ENCODE data around the gene SPATA2. TPM values are rescaled to one million over a fixed set of nuclear protein-coding genes. Genes with fewer than 3 reads are reported as not detected.

SPATA2 gene
- total and polyA plus RNA-seq, 2 of the 8 experiments (the other 6 are each of a cell fraction or from before 2014, with no cell fraction given), result 11.0 to 13.0 TPM

GRCh38 chr20:49948809-49949507 is 33.6 kb upstream of the SPATA2 start:
- H3K4me3 ChIP-seq (ENCODE audit: extremely low read depth in 1 of 4, insufficient read depth in 2 of 4, low read depth in 3 of 4, low read length in 4 of 4), result no peak overlapping the region
- H3K56ac ChIP-seq (replicated peaks; ENCODE audit: insufficient read length, low read depth, low read length), result no peak overlapping the region
- ChIA-PET CTCF (ENCODE audit: partially characterized antibody) (interaction anchor here (1.5 kb wide), 1 partner anchor 16 kb away, joined by 5 read pairs; no protein-coding TSS in a partner anchor), POLR2A (ENCODE audit: partially characterized antibody) (interaction anchor here (0.7 kb wide), 1 partner anchor 842 kb away, joined by 3 read pairs; no protein-coding TSS in a partner anchor)
- H2BK5ac ChIP-seq (ENCODE audit: low read depth, low read length), result no peak overlapping the region
- no peak overlapping the region for H4K8ac ChIP-seq (ENCODE audit: extremely low read depth, insufficient read depth, low read length)
- H3K9ac ChIP-seq (replicated peaks in 1 of 4; ENCODE audit: extremely low read depth in 1 of 4, low read depth in 3 of 4, low read length in 3 of 4), result no peak overlapping the region
- H3K4me1 ChIP-seq (replicated peaks in 1 of 4; ENCODE audit: control insufficient read depth in 3 of 4, insufficient read depth in 4 of 4, low read length in 3 of 4), result no peaks in the 10 kb centered on the region
- H3K4me2 ChIP-seq (ENCODE audit: insufficient read depth in 1 of 2, low read depth in 2 of 2, low read length in 2 of 2), result no peak overlapping the region
- H2AFZ ChIP-seq (ENCODE audit: low read length), result no peak overlapping the region
- H3K27me3 ChIP-seq (replicated peaks in 1 of 4; ENCODE audit: control insufficient read depth in 3 of 4, extremely low read depth in 1 of 4, insufficient read depth in 3 of 4, low read length in 3 of 4), result no peaks in the 10 kb centered on the region
- no peaks in the 10 kb centered on the region for H3K23me2 ChIP-seq (ENCODE audit: low read depth, low read length)
- H2BK20ac ChIP-seq (ENCODE audit: low read length), result no peak overlapping the region
- no peak overlapping the region for H3K14ac ChIP-seq (ENCODE audit: insufficient read length)
- no peak overlapping the region for H2AK5ac ChIP-seq (ENCODE audit: low read depth, low read length)
- H3K36me3 ChIP-seq (ENCODE audit: control insufficient read depth in 2 of 4, insufficient read depth in 4 of 4, low read length in 3 of 4), result peaks cover 26 to 82% (median 51%) of the 10 kb centered on the region in 4 experiments
- no peak overlapping the region for H4K91ac ChIP-seq (replicated peaks; ENCODE audit: insufficient read length, low read length)
- H3K79me2 ChIP-seq (ENCODE audit: control insufficient read depth in 1 of 2, insufficient read depth in 2 of 2, low read length in 2 of 2), result peaks cover 0 to 7% of the 10 kb centered on the region in 2 experiments; a peak in 2 of 4 replicates
- no peak overlapping the region for H3K27ac ChIP-seq (ENCODE audit: low read depth, low read length)
- no peak overlapping the region for H3K18ac ChIP-seq (ENCODE audit: extremely low read depth, low read length)
- no peak overlapping the region for H2BK15ac ChIP-seq (ENCODE audit: low read length)
- no peak overlapping the region for H3K23ac ChIP-seq (ENCODE audit: insufficient read length)
- peaks cover 3 to 10% of the 10 kb centered on the region in 2 experiments for H4K20me1 ChIP-seq (replicated peaks in 1 of 2; ENCODE audit: control insufficient read depth in 1 of 2, insufficient read depth in 2 of 2, low read length in 2 of 2)
- FAIRE-seq (no peak), DNase-seq (ENCODE audit: low read depth in 1 of 2, low spot score in 2 of 2) (no peak)
- H3K9me3 ChIP-seq (ENCODE audit: insufficient read depth in 2 of 2, low read depth in 1 of 2, low read length in 1 of 2), result no peaks in the 10 kb centered on the region
- 89% methylated on average over 11 of the region's 11 CpGs; no CpG with 5 or more reads in 1 of the 2 experiments for WGBS, 2 experiments (ENCODE audit: extremely low coverage in 1 of 2, insufficient coverage in 1 of 2, insufficient read length in 1 of 2, insufficient replicate concordance in 2 of 2, low coverage in 1 of 2, low lambda C conversion rate in 2 of 2, missing lambda C conversion rate in 1 of 2)
- no peak overlapping the region for H2BK120ac ChIP-seq (replicated peaks; ENCODE audit: low read depth, low read length)
- H4K5ac ChIP-seq (ENCODE audit: insufficient read length, low read depth, low read length), result no peak overlapping the region
- no peak overlapping the region for H3K4ac ChIP-seq (replicated peaks; ENCODE audit: insufficient read length, low read depth, low read length)
- H2BK12ac ChIP-seq (ENCODE audit: low read depth, low read length), result no peak overlapping the region
- H3K79me1 ChIP-seq (ENCODE audit: low read depth, low read length), result peaks cover 6% of the 10 kb centered on the region; the same call in 1 of the 2 replicates
- TF ChIP-seq KDM1A (IDR thresholded peaks at IDR 0.05; ENCODE audit: borderline replicate concordance, low read length), result no peak
- no peak for TF ChIP-seq NANOG (IDR thresholded peaks at IDR 0.05; ENCODE audit: insufficient read depth, low read depth, low read length, poor library complexity, severe bottlenecking)
- no peak for TF ChIP-seq TEAD4 (IDR thresholded peaks at IDR 0.05; ENCODE audit: low read depth, low read length)
- TF ChIP-seq, protein P1, sequence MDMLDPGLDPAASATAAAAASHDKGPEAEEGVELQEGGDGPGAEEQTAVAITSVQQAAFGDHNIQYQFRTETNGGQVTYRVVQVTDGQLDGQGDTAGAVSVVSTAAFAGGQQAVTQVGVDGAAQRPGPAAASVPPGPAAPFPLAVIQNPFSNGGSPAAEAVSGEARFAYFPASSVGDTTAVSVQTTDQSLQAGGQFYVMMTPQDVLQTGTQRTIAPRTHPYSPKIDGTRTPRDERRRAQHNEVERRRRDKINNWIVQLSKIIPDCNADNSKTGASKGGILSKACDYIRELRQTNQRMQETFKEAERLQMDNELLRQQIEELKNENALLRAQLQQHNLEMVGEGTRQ (IDR thresholded peaks at IDR 0.05; ENCODE audit: low read length), result no peak
- TF ChIP-seq HDAC6 (IDR thresholded peaks at IDR 0.05; ENCODE audit: low read depth, low read length), result no peak
- TF ChIP-seq YY1 (IDR thresholded peaks at IDR 0.05; ENCODE audit: low read depth, low read length), result no peak
- no peak for TF ChIP-seq CTBP2 (IDR thresholded peaks at IDR 0.05; ENCODE audit: borderline replicate concordance, insufficient read depth, insufficient read length, low read length)

Measured in H1 (cell line).